OCI-LY3 (cell line): ENCODE measurements around the gene GID8.

Experiments
- H2AFZ ChIP-seq: fragments of 200-600, 300-600 bp; shearing (Covaris generic); 2 replicates; pipeline ENCODE4 v1.6.0; 2014; ENCODE audit warnings: antibody characterized with exemption, low read depth, low read length
- H3K27ac ChIP-seq: fragments of 200-600, 300-600 bp; sonication (generic); 2 replicates; pipeline ENCODE4 v1.5.1; 2014; ENCODE audit warnings: mild to moderate bottlenecking, low read length, moderate library complexity, mixed read lengths
- H3K27me3 ChIP-seq: fragments of 200-600, 300-600 bp; sonication (generic); 2 replicates; pipeline ENCODE4 v1.6.1; 2014; ENCODE audit warnings: low read depth, low read length, mixed read lengths
- H3K36me3 ChIP-seq: fragments of 200-600, 300-600 bp; sonication (generic); replicated peaks from 2 replicates; pipeline ENCODE3; 2014; ENCODE audit warnings: low read depth, low read length, mixed read lengths
- H3K4me1 ChIP-seq: fragments of 300-600, 200-600 bp; sonication (generic); 2 replicates; pipeline ENCODE4 v1.6.1; 2014; ENCODE audit warnings: low read length, mixed read lengths
- H3K4me2 ChIP-seq: fragments of 200-600, 300-600 bp; sonication (generic); 2 replicates; pipeline ENCODE4 v1.6.1; 2014; ENCODE audit warnings: low read length, mixed read lengths
- H3K4me3 ChIP-seq: fragments of 300-600, 200-600 bp; sonication (generic); 2 replicates; pipeline ENCODE4 v1.5.1; 2014; ENCODE audit warnings: antibody characterized with exemption, mild to moderate bottlenecking, low read length, moderate library complexity
- H3K79me2 ChIP-seq: fragments of 300-600, 200-600 bp; shearing (Covaris generic); 2 replicates; pipeline ENCODE4 v1.6.1; 2014; ENCODE audit warnings: mild to moderate bottlenecking, low read length, mixed read lengths
- H3K9ac ChIP-seq: fragments of 300-600, 200-600 bp; shearing (Covaris generic); 2 replicates; pipeline ENCODE4 v1.6.0; 2014; ENCODE audit warnings: mild to moderate bottlenecking, low read length, moderate library complexity
- H3K9me3 ChIP-seq: fragments of 200-600, 300-600 bp; shearing (Covaris generic); 2 replicates; pipeline ENCODE4 v1.6.1; 2014; ENCODE audit warnings: low read length, mixed read lengths; ENCODE audit not compliant: insufficient read depth
- H4K20me1 ChIP-seq: fragments of 200-600, 300-600 bp; sonication (generic); 2 replicates; pipeline ENCODE4 v1.6.1; 2016; ENCODE audit warnings: low read length, mixed read lengths; ENCODE audit not compliant: insufficient read depth
- CTCF ChIP-seq: fragments of 200-600, 300-600 bp; sonication (generic); IDR thresholded peaks from 2 replicates; pipeline ENCODE4 v1.5.1; 2014; ENCODE audit warnings: antibody characterized with exemption, low read length, low read depth
- EZH2phosphoT487 ChIP-seq: fragments of 200-600 bp; shearing (Covaris generic); IDR thresholded peaks from 2 replicates; pipeline ENCODE4 v1.6.1; 2018; ENCODE audit warnings: antibody characterized with exemption, mixed run types, low read depth

The GID8 gene

GRCh38 chr20:62961310-62961783 lies 23.4 kb downstream of the GID8 start:
- Histone ChIP-seq H3K27ac (no peak overlapping the region), H3K9ac (no peak overlapping the region), H2AFZ (no peak overlapping the region), H3K36me3 (peaks cover 55% of the 10 kb centered on the region), H4K20me1 (peaks cover 16% of the 10 kb centered on the region), H3K27me3 (no peaks in the 10 kb centered on the region), H3K4me2 (no peak overlapping the region), H3K4me1 (no peaks in the 10 kb centered on the region), H3K79me2 (peaks cover 10% of the 10 kb centered on the region), H3K4me3 (no peak overlapping the region), H3K9me3 (no peaks in the 10 kb centered on the region)
- TF ChIP-seq EZH2phosphoT487: no peak
- TF ChIP-seq CTCF: no peak

- H4K20me1 ChIP-seq: peaks cover 16% of the 10 kb centered on the region
- H3K36me3 ChIP-seq: peaks cover 55% of the 10 kb centered on the region
- H3K27ac ChIP-seq: no peak overlapping the region
- no peaks in the 10 kb centered on the region for H3K9me3 ChIP-seq
- H2AFZ ChIP-seq: no peak overlapping the region
- H3K4me2 ChIP-seq: no peak overlapping the region
- H3K4me3 ChIP-seq: no peak overlapping the region
- H3K79me2 ChIP-seq: peaks cover 6% of the 10 kb centered on the region; the same call in 1 of the 2 replicates
- H3K4me1 ChIP-seq: no peaks in the 10 kb centered on the region
- no peaks in the 10 kb centered on the region for H3K27me3 ChIP-seq
- no peak overlapping the region for H3K9ac ChIP-seq
- no peak for TF ChIP-seq EZH2phosphoT487
- TF ChIP-seq CTCF: no peak
These were observed 23.9 kb downstream of the GID8 start for GRCh38 chr20:62961799-62962198.

GRCh38 chr20:62962221-62962879 lies 24.4 kb downstream of the GID8 start:
- Histone ChIP-seq H3K4me1 (no peaks in the 10 kb centered on the region), H3K9me3 (no peaks in the 10 kb centered on the region), H3K79me2 (peaks cover 3% of the 10 kb centered on the region; the same call in 1 of the 2 replicates), H2AFZ (no peak overlapping the region), H3K4me2 (no peak overlapping the region), H4K20me1 (peaks cover 18% of the 10 kb centered on the region), H3K36me3 (peaks cover 53% of the 10 kb centered on the region), H3K9ac (no peak overlapping the region), H3K4me3 (no peak overlapping the region), H3K27ac (no peak overlapping the region), H3K27me3 (no peaks in the 10 kb centered on the region)
- no peak for TF ChIP-seq CTCF
- no peak for TF ChIP-seq EZH2phosphoT487

GRCh38 chr20:62962891-62963613 lies 25.1 kb downstream of the GID8 start:
- H3K27ac ChIP-seq: no peak overlapping the region
- no peaks in the 10 kb centered on the region for H3K79me2 ChIP-seq
- H3K4me3 ChIP-seq: no peak overlapping the region
- H3K4me1 ChIP-seq: no peaks in the 10 kb centered on the region
- H3K4me2 ChIP-seq: no peak overlapping the region
- H3K9me3 ChIP-seq: no peaks in the 10 kb centered on the region
- H2AFZ ChIP-seq: no peak overlapping the region
- H3K36me3 ChIP-seq: peaks cover 49% of the 10 kb centered on the region
- no peak overlapping the region for H3K9ac ChIP-seq
- TF ChIP-seq EZH2phosphoT487: no peak
- no peak for TF ChIP-seq CTCF
- H4K20me1 ChIP-seq: peaks cover 12% of the 10 kb centered on the region
- H3K27me3 ChIP-seq: no peaks in the 10 kb centered on the region
